Measurements from ENCODE around the gene CFAP57.

Gene CFAP57

DNA sequence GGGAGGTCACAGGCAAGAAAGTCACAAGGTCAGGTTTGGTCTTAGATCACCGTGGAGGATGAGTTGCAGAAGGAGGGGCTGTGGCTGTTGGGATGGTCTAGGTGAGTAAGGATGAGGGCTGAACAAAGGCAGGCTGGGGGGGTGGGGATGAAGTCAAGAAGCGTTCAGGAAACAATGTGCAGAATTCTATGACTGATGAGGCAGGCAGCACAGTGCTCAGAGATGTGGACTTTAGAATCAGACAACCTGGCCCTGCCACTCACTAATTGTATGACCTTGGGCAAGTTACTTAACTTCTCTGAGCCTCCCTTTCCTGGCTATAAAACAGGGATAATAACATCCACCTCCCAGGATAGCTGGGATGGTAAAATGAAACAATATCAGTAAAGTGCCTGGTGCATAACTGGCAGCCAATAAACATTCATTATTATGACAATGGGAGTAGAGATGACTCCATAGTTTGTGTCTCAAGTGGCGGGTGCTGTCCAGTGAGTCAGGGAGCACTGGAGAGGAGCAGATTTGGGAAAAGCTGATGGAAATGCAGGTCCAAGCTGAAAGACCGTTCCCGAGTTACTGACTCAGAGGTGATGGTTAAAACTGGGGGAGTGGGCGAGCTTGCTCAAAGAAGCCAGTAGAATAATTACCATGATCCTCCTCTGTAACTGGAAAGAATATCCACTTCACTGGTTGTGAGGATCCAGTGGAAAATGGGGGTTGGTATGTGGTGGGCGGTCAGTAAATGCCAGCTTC, 130.8 kb downstream of the CFAP57 start:
- peak; percentile 70 for DNase-seq

DNA sequence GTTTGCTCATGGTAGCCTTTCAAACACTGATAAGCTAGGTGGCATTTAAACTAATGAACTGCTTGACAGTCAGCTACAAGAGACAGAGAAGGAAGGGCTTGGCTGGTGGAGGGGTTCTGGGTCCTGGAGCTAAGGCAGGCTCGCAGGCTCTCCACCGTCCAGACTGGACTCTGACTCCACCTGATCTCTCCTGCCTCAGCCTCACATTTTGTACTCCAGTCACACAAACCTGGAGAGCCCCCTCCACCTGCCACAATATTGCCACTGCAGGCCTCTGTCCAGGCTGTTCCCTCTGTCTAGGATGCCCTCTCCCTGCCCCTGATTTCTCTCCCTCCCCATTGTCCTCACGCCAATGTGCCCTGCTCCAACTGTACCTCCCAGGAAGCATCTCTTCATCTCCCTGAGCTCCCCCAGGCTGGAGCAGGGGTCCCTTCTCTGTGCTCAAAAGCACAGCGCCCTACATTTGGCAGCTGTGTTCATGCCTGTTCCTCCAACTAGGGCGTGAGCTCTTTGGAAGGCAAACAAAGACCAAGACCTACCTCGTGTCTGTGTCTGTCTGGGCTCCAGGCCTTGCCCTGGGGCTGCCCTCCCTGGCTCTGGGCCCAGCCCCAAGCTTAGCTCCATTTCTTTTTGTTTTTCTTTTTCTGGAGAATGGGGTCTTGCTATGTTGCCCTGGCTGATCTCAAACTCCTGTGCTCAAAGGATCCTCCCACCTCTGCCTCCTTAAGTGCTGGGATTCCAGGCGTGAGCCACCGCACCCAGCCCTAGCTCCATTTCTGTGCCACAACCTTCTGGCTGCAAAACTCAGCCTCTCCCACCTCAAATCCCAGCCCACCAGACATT, 131.6 kb downstream of the CFAP57 start:
- DNase-seq: no peak

Measured in kidney glomerular epithelial cell (primary cell).